Calu3 (cell line): ENCODE measurements around the gene SKAP1. TPM values are rescaled to one million over a fixed set of nuclear protein-coding genes. Genes with fewer than 3 reads are reported as not detected.
A peak's percentile ranks its signal among the peaks of the same experiment; 100 is the strongest.

Experiments used
- BruUV-seq: library from RNA; stranded (reverse); fragments of 400-500 nt; replicated peaks from 2 replicates; lab custom pipeline; 2021; lab: Mats Ljungman, UMichigan
- CTCF ChIA-PET: fragments of 300-600 bp; sonication (Branson Sonifier 250); formaldehyde crosslinking; loops from one replicate; lab custom pipeline; 2022; ENCODE audit warnings: antibody characterized with exemption; lab: Charles Lee
- DNase-seq: peaks from one replicate; pipeline ENCODE4 v3.0.0; 2022
- H3K27ac Mint-ChIP-seq: one replicate; pipeline ENCODE4 v1.8.0; 2022; ENCODE audit warnings: mixed read lengths; ENCODE audit not compliant: unreplicated experiment
- H3K27me3 Mint-ChIP-seq: one replicate; pipeline ENCODE4 v1.8.0; 2022; ENCODE audit warnings: mixed read lengths; ENCODE audit not compliant: unreplicated experiment
- H3K36me3 Mint-ChIP-seq: one replicate; pipeline ENCODE4 v1.8.0; 2022; ENCODE audit warnings: mild to moderate bottlenecking, moderate library complexity, mixed read lengths; ENCODE audit not compliant: insufficient read depth, unreplicated experiment
- H3K4me1 Mint-ChIP-seq: one replicate; pipeline ENCODE4 v1.8.0; 2022; ENCODE audit warnings: mild to moderate bottlenecking, low read depth, mixed read lengths; ENCODE audit not compliant: unreplicated experiment
- H3K4me3 Mint-ChIP-seq: one replicate; pipeline ENCODE4 v1.8.0; 2022; ENCODE audit warnings: mild to moderate bottlenecking, low read depth, moderate library complexity, mixed read lengths; ENCODE audit not compliant: unreplicated experiment
- H3K9me3 Mint-ChIP-seq: one replicate; pipeline ENCODE4 v1.8.0; 2022; ENCODE audit warnings: low read depth, mixed read lengths; ENCODE audit not compliant: unreplicated experiment
- intact Hi-C: fragments of 100-400 bp; cut with micrococcal nuclease; formaldehyde crosslinking; loops from one replicate; pipeline ENCODE4 v1.10.0; 2022; ENCODE audit not compliant: unreplicated experiment
- total RNA-seq: library from RNA; stranded (reverse); gene quantifications from 2 replicates; pipeline ENCODE4 v1.2.3, GENCODE V29; 2022
- TF ChIP-seq, protein P1 (sequence below): fragments of 200-600 bp; IDR thresholded peaks from one replicate; pipeline ENCODE4 v1.8.0; 2022; ENCODE audit warnings: antibody characterized with exemption; ENCODE audit not compliant: unreplicated experiment

Gene SKAP1
- total RNA-seq, 1 experiment from 2014 or later: 4.4 TPM

DNA sequence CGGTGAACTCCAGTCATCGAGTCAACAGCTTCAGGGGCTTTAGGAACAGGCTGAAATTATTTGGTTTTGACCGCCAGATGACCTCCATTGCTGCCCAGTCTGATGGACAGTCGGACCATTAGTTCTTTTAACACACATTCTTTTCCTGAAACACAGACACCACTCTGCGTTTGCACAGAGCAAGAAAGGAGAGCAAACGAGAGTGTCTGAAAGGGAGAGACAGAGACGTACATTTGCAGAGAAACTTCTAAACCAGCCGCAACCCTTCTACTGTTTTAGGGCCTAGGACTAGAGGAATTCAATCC lies 166.3 kb downstream of the SKAP1 start:
- TF ChIP-seq, protein P1, sequence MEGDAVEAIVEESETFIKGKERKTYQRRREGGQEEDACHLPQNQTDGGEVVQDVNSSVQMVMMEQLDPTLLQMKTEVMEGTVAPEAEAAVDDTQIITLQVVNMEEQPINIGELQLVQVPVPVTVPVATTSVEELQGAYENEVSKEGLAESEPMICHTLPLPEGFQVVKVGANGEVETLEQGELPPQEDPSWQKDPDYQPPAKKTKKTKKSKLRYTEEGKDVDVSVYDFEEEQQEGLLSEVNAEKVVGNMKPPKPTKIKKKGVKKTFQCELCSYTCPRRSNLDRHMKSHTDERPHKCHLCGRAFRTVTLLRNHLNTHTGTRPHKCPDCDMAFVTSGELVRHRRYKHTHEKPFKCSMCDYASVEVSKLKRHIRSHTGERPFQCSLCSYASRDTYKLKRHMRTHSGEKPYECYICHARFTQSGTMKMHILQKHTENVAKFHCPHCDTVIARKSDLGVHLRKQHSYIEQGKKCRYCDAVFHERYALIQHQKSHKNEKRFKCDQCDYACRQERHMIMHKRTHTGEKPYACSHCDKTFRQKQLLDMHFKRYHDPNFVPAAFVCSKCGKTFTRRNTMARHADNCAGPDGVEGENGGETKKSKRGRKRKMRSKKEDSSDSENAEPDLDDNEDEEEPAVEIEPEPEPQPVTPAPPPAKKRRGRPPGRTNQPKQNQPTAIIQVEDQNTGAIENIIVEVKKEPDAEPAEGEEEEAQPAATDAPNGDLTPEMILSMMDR: no peak
- no peaks in the 10 kb centered on the region for H3K27me3 Mint-ChIP-seq
- no peaks in the 10 kb centered on the region for H3K9me3 Mint-ChIP-seq
- BruUV-seq: no TSS peak
- no peak overlapping the region for H3K4me3 Mint-ChIP-seq
- peak overlapping the region; percentile 99 for H3K27ac Mint-ChIP-seq
- H3K4me1 Mint-ChIP-seq: peaks cover 78% of the 10 kb centered on the region
- no peak for DNase-seq
- intact Hi-C loops: loop anchor here (5.0 kb wide), 2 partner anchors 44 to 74 kb away; no protein-coding TSS in a partner anchor
- CTCF ChIA-PET: interaction anchor here (0.9 to 4.5 kb wide), 11 partner anchors 9 to 355 kb away, joined by 3 to 56 read pairs (median 7); partner anchors contain the start of gene HOXB8
- H3K36me3 Mint-ChIP-seq: peaks cover 17% of the 10 kb centered on the region

DNA sequence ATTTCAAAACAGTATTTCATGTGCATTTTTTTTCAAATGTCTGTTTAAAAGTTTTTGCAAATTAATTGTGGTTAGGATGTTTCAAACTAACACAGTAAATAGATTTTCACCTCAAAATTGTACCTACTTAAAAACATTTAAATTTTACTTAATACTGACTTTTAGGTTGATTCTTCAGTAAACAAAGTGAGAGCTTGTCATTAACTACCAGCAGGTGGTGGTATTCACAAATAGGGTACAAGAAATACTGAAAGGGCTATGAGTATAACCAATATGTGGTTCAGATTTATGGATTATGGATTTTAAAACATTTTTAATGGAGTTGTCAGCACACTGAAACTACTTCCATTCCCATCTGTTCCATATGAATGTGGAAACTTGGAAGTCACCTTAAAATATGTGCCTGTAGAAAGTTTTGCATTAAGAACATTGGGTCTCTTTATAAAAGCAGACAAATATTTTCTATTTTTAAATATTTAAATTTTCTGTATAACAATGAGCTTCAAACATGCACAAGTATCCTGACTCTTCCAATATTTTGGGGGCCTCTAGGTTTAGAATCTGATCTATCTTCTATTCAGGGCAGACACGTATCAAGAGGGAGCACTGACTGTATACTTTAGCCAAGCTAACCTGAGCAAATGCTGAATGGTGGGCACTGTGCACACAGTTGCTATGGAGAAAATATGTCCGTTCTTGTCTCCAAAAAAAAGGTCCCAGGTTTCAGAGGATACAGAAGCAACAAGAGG lies 166.9 kb downstream of the SKAP1 start:
- TF ChIP-seq, protein P1: peak; percentile 82
- CTCF ChIA-PET: interaction anchor here (0.6 to 4.5 kb wide), 27 partner anchors 10 to 361 kb away, joined by 3 to 56 read pairs (median 5); partner anchors contain the start of genes HOXB5 and HOXB8

DNA sequence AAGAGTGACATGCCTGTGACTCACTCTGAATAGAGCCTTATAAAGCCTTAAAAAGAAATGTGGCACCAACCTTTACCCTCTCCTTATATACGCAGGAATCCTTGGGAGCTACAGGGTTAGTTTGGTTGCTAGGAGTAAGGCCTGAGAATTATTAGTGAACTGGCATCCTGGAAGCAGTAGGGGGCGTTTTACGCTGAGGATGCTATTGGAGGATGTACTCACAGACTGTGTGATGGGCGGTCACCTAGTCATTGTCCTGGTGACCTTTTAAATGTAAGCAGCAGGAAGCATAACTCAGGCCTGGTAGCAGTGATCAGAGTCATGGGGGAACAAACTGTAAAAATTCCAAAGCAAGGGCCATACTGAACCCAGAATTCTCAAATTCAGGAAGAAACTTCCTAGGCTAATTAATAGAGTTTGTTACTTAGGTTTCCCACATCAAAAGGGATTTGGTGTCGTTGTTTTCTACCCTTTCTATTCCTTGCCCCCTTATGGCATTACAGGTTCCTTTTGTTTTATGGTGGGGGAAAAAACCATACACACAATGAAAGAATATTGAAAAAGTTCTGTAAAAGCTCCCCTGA lies 168.6 kb downstream of the SKAP1 start:
- CTCF ChIA-PET: interaction anchor here (0.6 to 5.8 kb wide), 17 partner anchors 12 to 363 kb away, joined by 3 to 84 read pairs (median 4); partner anchors contain the start of gene HOXB5
- H3K4me3 Mint-ChIP-seq: no peak overlapping the region
- peaks cover 60% of the 10 kb centered on the region for H3K4me1 Mint-ChIP-seq
- peak overlapping the region; percentile 16 for H3K27ac Mint-ChIP-seq
- intact Hi-C loops: loop anchor here (1.0 to 5.0 kb wide), 4 partner anchors 46 to 357 kb away; no protein-coding TSS in a partner anchor
- no TSS peak for BruUV-seq
- peak; percentile 71 for DNase-seq
- peaks cover 9% of the 10 kb centered on the region for H3K36me3 Mint-ChIP-seq
- TF ChIP-seq, protein P1: peak; percentile 73
- H3K27me3 Mint-ChIP-seq: no peaks in the 10 kb centered on the region
- H3K9me3 Mint-ChIP-seq: no peaks in the 10 kb centered on the region

More for the DNA sequence above, 166.9 kb downstream of the SKAP1 start:
- Mint-ChIP-seq H3K27me3 (no peaks in the 10 kb centered on the region), H3K4me3 (no peak overlapping the region), H3K27ac (peak overlapping the region; percentile 99), H3K4me1 (peaks cover 73% of the 10 kb centered on the region), H3K9me3 (no peaks in the 10 kb centered on the region), H3K36me3 (peaks cover 17% of the 10 kb centered on the region)
- no peak for DNase-seq
- BruUV-seq: no TSS peak
- intact Hi-C loops: loop anchor here (5.0 kb wide), 2 partner anchors 44 to 74 kb away; no protein-coding TSS in a partner anchor

DNA sequence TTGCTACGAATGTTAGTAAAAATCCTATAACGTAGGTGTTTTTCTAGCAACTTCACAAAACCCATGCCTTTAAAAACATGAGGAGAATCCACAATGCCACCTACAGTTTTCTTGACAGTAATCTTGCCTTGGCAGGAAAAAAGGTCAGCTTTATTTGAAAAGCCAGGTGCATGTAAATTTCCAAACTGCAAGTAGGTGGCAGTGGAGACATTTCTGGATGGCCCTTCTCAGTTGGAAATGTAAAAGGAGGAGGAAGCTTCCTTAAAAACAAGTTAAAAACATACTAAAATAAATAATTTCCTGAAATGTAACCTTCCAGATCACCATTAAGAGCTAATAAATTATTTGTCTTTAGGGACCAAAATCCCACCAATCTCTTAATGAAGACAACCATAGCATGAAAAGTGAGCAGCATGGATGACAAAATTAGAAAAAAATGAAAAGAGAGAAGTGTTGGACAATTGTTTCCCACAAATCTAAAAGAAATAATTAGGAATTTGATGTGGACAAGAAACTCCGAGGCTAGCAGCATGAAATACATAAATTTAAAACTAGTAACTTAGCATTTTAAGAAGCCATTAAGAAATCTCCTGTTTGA lies 170.2 kb downstream of the SKAP1 start:
- Mint-ChIP-seq H3K4me1 (peaks cover 55% of the 10 kb centered on the region), H3K36me3 (no peaks in the 10 kb centered on the region), H3K9me3 (no peaks in the 10 kb centered on the region), H3K27ac (peak overlapping the region; percentile 73), H3K4me3 (no peak overlapping the region), H3K27me3 (no peaks in the 10 kb centered on the region)
- intact Hi-C loops: loop anchor here (1.0 to 5.0 kb wide), 4 partner anchors 44 to 97 kb away; no protein-coding TSS in a partner anchor
- TF ChIP-seq, protein P1: peak; percentile 84
- peak; percentile 60 for DNase-seq
- no TSS peak for BruUV-seq
- CTCF ChIA-PET: interaction anchor here (0.6 to 5.8 kb wide), 25 partner anchors 9 to 492 kb away, joined by 3 to 84 read pairs (median 4); no protein-coding TSS in a partner anchor
